IMR-90 (cell line): Measurements from ENCODE around the gene VILL. TPM values are rescaled to one million over a fixed set of nuclear protein-coding genes. Genes with fewer than 3 reads are reported as not detected.

Source experiments
- ATAC-seq: fragments of 200-7000 bp; cut with Tn5 transposase; 2 replicates; pipeline ENCODE4 v1.9.1; 2020; ENCODE audit warnings: low read depth, mild to moderate bottlenecking, moderate library complexity
- BruUV-seq: library from RNA; stranded (reverse); fragments of 400-500 nt; replicated peaks from 2 replicates; lab custom pipeline; 2021; lab: Mats Ljungman, UMichigan
- CTCF ChIA-PET: fragments of 300-600 bp; formaldehyde crosslinking; extraction: SDS; loops from one replicate; lab custom pipeline; 2021; ENCODE audit warnings: antibody characterized with exemption; lab: Yijun Ruan, JAX
- POLR2A ChIA-PET: fragments of 300-600 bp; sonication (Branson Sonifier 250); formaldehyde crosslinking; loops from one replicate; lab custom pipeline; 2022; ENCODE audit warnings: antibody characterized with exemption; ENCODE audit not compliant: unreplicated experiment; lab: Charles Lee
- DNase-seq: peaks from one replicate; pipeline ENCODE4 v3.0.0; 2013
- H2AFZ ChIP-seq: replicated peaks from 2 replicates; pipeline ENCODE3; 2013; ENCODE audit warnings: low read length, mild to moderate bottlenecking; ENCODE audit not compliant: poor library complexity
- H2AK5ac ChIP-seq: 2 replicates; pipeline ENCODE4 v1.6.1; 2013; ENCODE audit warnings: low read depth, low read length, inconsistent platforms
- H2AK9ac ChIP-seq: replicated peaks from 2 replicates; pipeline ENCODE3; 2013; ENCODE audit warnings: mild to moderate bottlenecking, low read depth, low read length, moderate library complexity; ENCODE audit not compliant: poor library complexity
- H2BK120ac ChIP-seq: 2 replicates; pipeline ENCODE4 v1.6.1; 2013; ENCODE audit warnings: low read depth, low read length, inconsistent platforms
- H2BK15ac ChIP-seq: 3 replicates; pipeline ENCODE4 v1.6.1; 2013; ENCODE audit warnings: low read depth, low read length, inconsistent platforms
- H2BK20ac ChIP-seq: 2 replicates; pipeline ENCODE4 v1.6.1; 2013; ENCODE audit warnings: low read depth, mild to moderate bottlenecking, inconsistent platforms, low read length, moderate library complexity
- H2BK5ac ChIP-seq: 2 replicates; pipeline ENCODE4 v1.6.1; 2013; ENCODE audit warnings: mild to moderate bottlenecking, low read depth, low read length, inconsistent platforms; ENCODE audit not compliant: poor library complexity, severe bottlenecking
- H3K14ac ChIP-seq: replicated peaks from 2 replicates; pipeline ENCODE4 v1.6.1; 2013; ENCODE audit warnings: low read depth, low read length, inconsistent platforms
- H3K18ac ChIP-seq: 2 replicates; pipeline ENCODE4 v1.6.1; 2013; ENCODE audit warnings: low read depth, low read length, control low read depth
- H3K23ac ChIP-seq: 2 replicates; pipeline ENCODE4 v1.6.1; 2013; ENCODE audit warnings: low read depth, low read length, inconsistent platforms
- H3K27ac ChIP-seq: 2 replicates; pipeline ENCODE4 v1.5.1; 2013; ENCODE audit warnings: mild to moderate bottlenecking, control low read depth, low read length; ENCODE audit not compliant: insufficient read depth
- H3K27me3 ChIP-seq: 2 replicates; pipeline ENCODE4 v1.6.1; 2013; ENCODE audit warnings: low read length; ENCODE audit not compliant: control insufficient read depth, insufficient read depth
- H3K36me3 ChIP-seq: 2 replicates; pipeline ENCODE4 v1.6.1; 2013; ENCODE audit warnings: low read length, mixed read lengths; ENCODE audit not compliant: control insufficient read depth, insufficient read depth
- H3K4ac ChIP-seq: 2 replicates; pipeline ENCODE4 v1.6.1; 2013; ENCODE audit warnings: low read depth, low read length, inconsistent platforms
- H3K4me1 ChIP-seq: 2 replicates; pipeline ENCODE4 v1.6.1; 2013; ENCODE audit warnings: low read length, mixed read lengths; ENCODE audit not compliant: control insufficient read depth, insufficient read depth
- H3K4me2 ChIP-seq: 2 replicates; pipeline ENCODE4 v1.6.1; 2013; ENCODE audit warnings: low read depth, mild to moderate bottlenecking, control low read depth, low read length, moderate library complexity
- H3K4me3 ChIP-seq: 2 replicates; pipeline ENCODE4 v1.5.1; 2013; ENCODE audit warnings: low read depth, mild to moderate bottlenecking, control low read depth, low read length, moderate library complexity; ENCODE audit not compliant: insufficient read depth
- H3K56ac ChIP-seq: 2 replicates; pipeline ENCODE4 v1.6.1; 2013; ENCODE audit warnings: low read length, inconsistent platforms; ENCODE audit not compliant: insufficient read depth; ENCODE audit errors: extremely low read depth
- H3K79me1 ChIP-seq, 2 experiments: 2 replicates each; pipeline ENCODE4 v1.6.1; 2013; ENCODE audit warnings: low read length in 2 of 2, inconsistent platforms in 1 of 2, low read depth in 1 of 2
- H3K9ac ChIP-seq: 2 replicates; pipeline ENCODE4 v1.6.1; 2013; ENCODE audit warnings: low read depth, low read length, control low read depth
- H3K9me1 ChIP-seq: 2 replicates; pipeline ENCODE4 v1.6.1; 2013; ENCODE audit warnings: low read length, inconsistent platforms; ENCODE audit not compliant: insufficient read depth
- H3K9me3 ChIP-seq: 2 replicates; pipeline ENCODE4 v1.6.1; 2013; ENCODE audit warnings: low read length; ENCODE audit not compliant: control insufficient read depth, insufficient read depth
- H4K20me1 ChIP-seq: 2 replicates; pipeline ENCODE4 v1.6.1; 2013; ENCODE audit warnings: low read length, inconsistent platforms; ENCODE audit not compliant: insufficient read depth
- H4K5ac ChIP-seq: 2 replicates; pipeline ENCODE4 v1.6.1; 2013; ENCODE audit warnings: mild to moderate bottlenecking, low read depth, low read length, control low read depth
- H4K8ac ChIP-seq, 2 experiments: 2 replicates each; pipeline ENCODE4 v1.6.1; 2013; ENCODE audit warnings: low read depth in 2 of 2, low read length in 2 of 2, control low read depth in 1 of 2, inconsistent platforms in 1 of 2
- H4K91ac ChIP-seq: 2 replicates; pipeline ENCODE4 v1.6.1; 2013; ENCODE audit warnings: low read depth, low read length, inconsistent platforms; ENCODE audit not compliant: insufficient read depth
- BHLHE40 ChIP-seq: fragments of 150-350 bp; IDR thresholded peaks from 2 replicates; pipeline ENCODE4 v1.6.1; 2016; ENCODE audit warnings: mild to moderate bottlenecking, low read depth, low read length
- CHD1 ChIP-seq: IDR thresholded peaks from 2 replicates; pipeline ENCODE4 v1.6.1; 2012; ENCODE audit warnings: low read depth, low read length, improper control_type of control experiment
- ELK1 ChIP-seq: fragments of 150-350 bp; IDR thresholded peaks from 2 replicates; pipeline ENCODE4 v1.6.1; 2016; ENCODE audit warnings: low read depth, mild to moderate bottlenecking, low read length, moderate library complexity, borderline replicate concordance
- MAFK ChIP-seq: IDR thresholded peaks from 2 replicates; pipeline ENCODE4 v1.6.1; 2012; ENCODE audit warnings: low read depth, low read length, improper control_type of control experiment
- MAZ ChIP-seq: IDR thresholded peaks from 2 replicates; pipeline ENCODE4 v1.6.1; 2012; ENCODE audit warnings: low read depth, mild to moderate bottlenecking, low read length, improper control_type of control experiment, moderate library complexity, borderline replicate concordance
- POLR2A ChIP-seq: IDR thresholded peaks from 2 replicates; pipeline ENCODE4 v1.6.1; 2012; ENCODE audit warnings: mild to moderate bottlenecking, low read depth, low read length
- SMC3 ChIP-seq: fragments of 150-350 bp; IDR thresholded peaks from 2 replicates; pipeline ENCODE4 v1.6.1; 2016; ENCODE audit warnings: low read depth, mild to moderate bottlenecking, antibody characterized with exemption, low read length, moderate library complexity
- USF2 ChIP-seq: fragments of 150-350 bp; IDR thresholded peaks from 2 replicates; pipeline ENCODE4 v1.6.1; 2017; ENCODE audit warnings: mild to moderate bottlenecking, antibody characterized with exemption, low read length, low read depth
- WGBS, 2 experiments: methylation state at CpG; one replicate each; pipeline versions ENCODE4 v1.1.5 to v1.1.7; 2013; ENCODE audit warnings: missing lambda C conversion rate in 2 of 2; ENCODE audit not compliant: insufficient read length in 1 of 2; ENCODE audit errors: extremely low coverage in 2 of 2; 5-methylcytosine and 5-hydroxymethylcytosine counted together
- dilution Hi-C: fragments of 300-500 bp; cut with HindIII; formaldehyde crosslinking; loops from one replicate; pipeline ENCODE4 v1.14.3; 2018; ENCODE audit warnings: low sequenced_read_pairs; ENCODE audit not compliant: unreplicated experiment
- in situ Hi-C: fragments of 300-500 bp; cut with MboI; formaldehyde crosslinking; loops from 3 replicates; pipeline ENCODE4 v1.14.3; 2019; ENCODE audit warnings: low sequenced_read_pairs, inconsistent platforms, mixed read lengths
- intact Hi-C: fragments of 100-400 bp; cut with micrococcal nuclease; formaldehyde crosslinking; loops from 2 replicates; pipeline ENCODE4 v1.10.0; 2022
- polyA plus RNA-seq, 3 experiments: library from polyadenylated mRNA; depleted of rRNA; stranded (reverse); fragments of >200 nt; gene quantifications; 2 replicates each; pipeline ENCODE4 v1.2.3, GENCODE V29; 2012; ENCODE audit warnings: low replicate concordance in 1 of 3
- total RNA-seq: library from RNA; depleted of rRNA; stranded (reverse); fragments of >200 nt; gene quantifications from 2 replicates; pipeline ENCODE4 v1.2.3, GENCODE V29; 2012

The VILL gene
- total and polyA plus RNA-seq, 2 of the 4 experiments (the other 2 are of a cell fraction): 2.3 to 4.7 TPM

GRCh38 chr3:37984596-37984995, 6.0 kb upstream of the VILL start:
- Histone ChIP-seq H3K79me1 (0 out of 4 replicates have a peak, but pooled peaks cover 0 to 2% of the 10 kb centered on the region in 2 experiments), H2BK5ac (no peak overlapping the region)
- POLR2A ChIA-PET: no interaction called here

More at GRCh38 chr3:37984596-37984995, 6.0 kb upstream of the VILL start:
- Histone ChIP-seq H3K56ac (no peak overlapping the region), H3K4ac (no peak overlapping the region), H3K9me1 (peaks cover 7% of the 10 kb centered on the region; the same call in 1 of the 2 replicates), H2AFZ (no peak overlapping the region), H4K5ac (no peak overlapping the region), H2AK9ac (no peak overlapping the region), H2AK5ac (no peak overlapping the region), H3K23ac (no peak overlapping the region), H3K14ac (no peak overlapping the region), H3K9me3 (no peaks in the 10 kb centered on the region), H3K9ac (no peak overlapping the region), H3K4me2 (no peak overlapping the region), H4K8ac (no peak overlapping the region), H3K4me3 (no peak overlapping the region), H4K91ac (no peak overlapping the region), H3K4me1 (no peaks in the 10 kb centered on the region), H2BK20ac (no peak overlapping the region), H2BK120ac (no peak overlapping the region), H3K27me3 (no peaks in the 10 kb centered on the region), H3K18ac (no peak overlapping the region), H3K36me3 (peaks cover 20% of the 10 kb centered on the region), H3K27ac (no peak overlapping the region), H2BK15ac (no peak overlapping the region), H4K20me1 (no peaks in the 10 kb centered on the region)
- dilution Hi-C loops: no loop called here
- intact Hi-C loops: no loop called here
- no peak for ATAC-seq
- WGBS, 2 experiments: 95% methylated on average over 4 of the region's 7 CpGs; no CpG with 5 or more reads in 1 of the 2 experiments
- BruUV-seq: no TSS peak
- DNase-seq: no peak
- TF ChIP-seq MAZ (no peak), MAFK (no peak), SMC3 (no peak), ELK1 (no peak), BHLHE40 (no peak), POLR2A (no peak), USF2 (no peak), CHD1 (no peak)
- in situ Hi-C loops: no loop called here
- CTCF ChIA-PET: no interaction called here
